SKM-1 treated with dmso at 0.1 percent for 144 hours (cell line): Measurements from ENCODE around the gene CHMP1A.

Source experiments
- DNase-seq: peaks from one replicate; lab custom pipeline; 2025; ENCODE audit not compliant: unreplicated experiment; lab: John Stamatoyannopoulos, UW

The CHMP1A gene

GRCh38 chr16:89606006-89606405 lies 51.5 kb downstream of the CHMP1A start:
- no peak for DNase-seq

GRCh38 chr16:89605186-89605970 lies 52.1 kb downstream of the CHMP1A start:
- no peak for DNase-seq

- no peak for DNase-seq
Measured at GRCh38 chr16:89604764-89605163, 52.7 kb downstream of the CHMP1A start.

GRCh38 chr16:89602952-89603590 lies 54.4 kb downstream of the CHMP1A start:
- DNase-seq, result no peak

- peak; percentile 45 for DNase-seq
Measured at GRCh38 chr16:89602273-89602951, 55.1 kb downstream of the CHMP1A start.

- DNase-seq, result no peak
Measured at GRCh38 chr16:89601906-89602272, 55.6 kb downstream of the CHMP1A start.

GRCh38 chr16:89600956-89601355 lies 56.6 kb downstream of the CHMP1A start:
- no peak for DNase-seq

- DNase-seq, result no peak
Measured at GRCh38 chr16:89600427-89600826, 57.1 kb downstream of the CHMP1A start.

- no peak for DNase-seq
Measured at GRCh38 chr16:89599902-89600301, 57.6 kb downstream of the CHMP1A start.

- no peak for DNase-seq
Measured at GRCh38 chr16:89599451-89599858, 58.1 kb downstream of the CHMP1A start.

- DNase-seq, result peak; percentile 17
Measured at GRCh38 chr16:89598199-89598598, 59.3 kb downstream of the CHMP1A start.

GRCh38 chr16:89596957-89597649 lies 60.4 kb downstream of the CHMP1A start:
- no peak for DNase-seq

- DNase-seq, result no peak
Measured at GRCh38 chr16:89596061-89596689, 61.3 kb downstream of the CHMP1A start.

- DNase-seq, result no peak
Measured at GRCh38 chr16:89595330-89596060, 62.0 kb downstream of the CHMP1A start.
